GM23248 (cell line): ENCODE data around the gene CTAG1A.
"Not testable (repeated sequence)": the region's sequence is repeated elsewhere in the genome, so short reads cannot be mapped to it uniquely, and the experiment has no call there.

Source experiments
- EZH2 ChIP-seq: fragments of 200-600 bp; sonication (generic); IDR thresholded peaks from 2 replicates; pipeline ENCODE4 v1.6.1; 2018; ENCODE audit warnings: antibody characterized with exemption, mild to moderate bottlenecking; ENCODE audit not compliant: insufficient read depth, poor library complexity, severe bottlenecking
- EZH2phosphoT487 ChIP-seq: fragments of 200-600 bp; sonication (generic); IDR thresholded peaks from 2 replicates; pipeline ENCODE4 v1.6.1; 2018; ENCODE audit warnings: antibody characterized with exemption, moderate library complexity, mild to moderate bottlenecking, low read depth; ENCODE audit not compliant: insufficient read depth

DNA sequence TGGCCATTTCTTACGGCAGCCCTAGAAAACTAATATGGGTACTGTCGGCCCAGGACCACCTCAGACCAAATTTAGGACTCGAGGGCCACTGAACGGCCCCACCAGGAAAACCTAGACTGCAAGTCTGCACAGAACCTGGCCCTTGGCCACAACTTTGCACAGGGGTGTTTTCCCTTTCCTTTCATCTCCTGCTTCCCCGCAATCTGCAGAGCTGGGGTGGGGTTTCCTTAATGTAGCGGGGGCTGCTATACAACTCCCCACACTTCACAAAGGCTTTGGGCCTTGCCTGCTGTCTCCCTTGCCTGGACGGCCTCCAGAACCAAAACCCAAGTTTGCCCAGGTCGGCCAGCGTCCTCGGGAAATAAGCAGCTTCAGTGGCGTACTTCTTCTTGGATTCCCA is 46.0 kb downstream of the CTAG1A start:
- TF ChIP-seq EZH2, EZH2phosphoT487: not testable (repeated sequence)
